Hepatocyte (in vitro differentiated cells): ENCODE results near the gene NBPF4. TPM values are rescaled to one million over a fixed set of nuclear protein-coding genes. Genes with fewer than 3 reads are reported as not detected.
"Not testable (repeated sequence)": the region's sequence is repeated elsewhere in the genome, so short reads cannot be mapped to it uniquely, and the experiment has no call there.

Experiments used
- DNase-seq: peaks from one replicate; pipeline ENCODE4 v3.0.0-alpha.2; 2016; ENCODE audit warnings: low spot score
- H2AFZ ChIP-seq: fragments of 200-600 bp; sonication (generic); 2 replicates; pipeline ENCODE4 v1.6.0; 2016; ENCODE audit warnings: antibody characterized with exemption, mild to moderate bottlenecking
- H3K27ac ChIP-seq: fragments of 200-600 bp; sonication (generic); 2 replicates; pipeline ENCODE4 v1.5.1; 2016; ENCODE audit warnings: mild to moderate bottlenecking
- H3K27me3 ChIP-seq: fragments of 200-600 bp; sonication (generic); 2 replicates; pipeline ENCODE4 v1.6.1; 2016
- H3K36me3 ChIP-seq: fragments of 200-600 bp; sonication (generic); replicated peaks from 2 replicates; pipeline ENCODE4 v1.5.1; 2016; ENCODE audit warnings: low read depth; ENCODE audit not compliant: insufficient read depth
- H3K4me1 ChIP-seq: fragments of 200-600 bp; sonication (generic); 2 replicates; pipeline ENCODE4 v1.5.1; 2016; ENCODE audit warnings: mild to moderate bottlenecking, moderate library complexity; ENCODE audit not compliant: insufficient read depth
- H3K4me2 ChIP-seq: fragments of 200-600 bp; sonication (generic); 2 replicates; pipeline ENCODE4 v1.6.0; 2016
- H3K4me3 ChIP-seq: fragments of 200-600 bp; sonication (generic); 2 replicates; pipeline ENCODE4 v1.5.1; 2016; ENCODE audit warnings: mild to moderate bottlenecking
- H3K79me2 ChIP-seq: fragments of 200-600 bp; sonication (generic); 2 replicates; pipeline ENCODE4 v1.6.0; 2017; ENCODE audit warnings: mild to moderate bottlenecking
- H3K9me2 ChIP-seq: fragments of 200-600 bp; sonication (generic); replicated peaks from 2 replicates; pipeline ENCODE4 v1.6.0; 2017; ENCODE audit warnings: mild to moderate bottlenecking; ENCODE audit not compliant: insufficient read depth
- H3K9me3 ChIP-seq: fragments of 200-600 bp; sonication (generic); 2 replicates; pipeline ENCODE4 v1.5.1; 2016; ENCODE audit warnings: low read depth, mild to moderate bottlenecking
- H4K20me1 ChIP-seq: fragments of 200-600 bp; sonication (generic); 2 replicates; pipeline ENCODE4 v1.6.0; 2016; ENCODE audit warnings: mild to moderate bottlenecking; ENCODE audit not compliant: insufficient read depth, poor library complexity, severe bottlenecking
- WGBS: methylation state at CpG from one replicate; pipeline ENCODE4 v1.1.6; 2016; ENCODE audit warnings: low lambda C conversion rate; ENCODE audit errors: missing lambda C conversion rate; 5-methylcytosine and 5-hydroxymethylcytosine counted together
- polyA plus RNA-seq: library from polyadenylated mRNA; unstranded; fragments of >200 nt; fragmentation: Nextera tagmentation; extraction: Ambion mirVana; gene quantifications from 2 replicates; pipeline ENCODE4 v1.2.1, GENCODE V29; 2016
- total RNA-seq: library from RNA; depleted of rRNA; stranded (reverse); fragments of >200 nt; gene quantifications from 2 replicates; pipeline ENCODE4 v1.2.3, GENCODE V29; 2014

Gene NBPF4
- total and polyA plus RNA-seq, 2 experiments from 2014 or later: not detected

DNA sequence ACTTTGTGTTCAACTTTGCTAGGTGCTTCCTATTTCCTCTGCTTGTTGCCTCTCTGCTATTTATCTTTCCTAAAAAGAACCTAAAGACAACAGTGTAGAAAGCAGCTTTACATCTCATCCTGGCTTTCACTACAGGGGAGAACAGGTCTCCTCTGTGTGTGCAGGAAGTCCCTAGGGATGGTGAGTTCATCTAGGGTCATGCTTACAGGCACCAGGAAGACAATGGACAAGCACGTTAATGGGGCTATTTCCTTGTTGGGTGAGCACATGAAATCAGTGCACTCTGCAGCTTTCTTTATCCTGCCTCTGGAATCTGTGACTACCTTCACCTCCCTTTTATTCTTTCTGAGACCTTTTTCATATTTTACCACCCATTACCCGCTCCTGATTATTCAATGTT lies 4.5 kb downstream of the NBPF4 start:
- not testable (repeated sequence) for H3K4me2 ChIP-seq, H3K36me3 ChIP-seq, H3K9me2 ChIP-seq, H3K4me3 ChIP-seq, H3K27ac ChIP-seq, DNase-seq, H4K20me1 ChIP-seq, H3K79me2 ChIP-seq, H3K27me3 ChIP-seq, H3K4me1 ChIP-seq, H3K9me3 ChIP-seq, H2AFZ ChIP-seq
- WGBS: no CpG with 5 or more reads among the region's 2 CpGs

DNA sequence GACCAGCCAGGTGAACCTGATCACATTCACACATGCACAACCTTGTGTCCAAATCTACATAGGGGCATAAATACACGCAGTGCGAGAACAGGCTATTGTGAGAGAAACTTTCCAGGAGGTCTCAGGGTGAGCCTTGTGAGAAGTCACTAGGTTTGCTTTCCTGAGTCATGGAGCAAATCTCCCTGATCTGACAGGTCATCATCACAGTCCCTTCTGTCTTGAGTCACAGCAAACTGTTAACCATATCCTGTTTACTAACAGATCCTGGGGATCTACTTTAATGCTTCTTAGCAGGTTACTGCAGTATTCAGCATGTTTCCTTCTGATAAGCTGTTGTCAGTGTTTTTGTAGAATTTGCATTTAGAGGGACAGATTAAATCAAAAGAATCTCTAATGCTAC lies 8.6 kb downstream of the NBPF4 start:
- not testable (repeated sequence) for H3K4me2 ChIP-seq, H2AFZ ChIP-seq, H3K9me3 ChIP-seq, H3K27ac ChIP-seq, H3K79me2 ChIP-seq, H4K20me1 ChIP-seq, H3K9me2 ChIP-seq, H3K4me1 ChIP-seq, H3K27me3 ChIP-seq, DNase-seq, H3K36me3 ChIP-seq, H3K4me3 ChIP-seq
- no CpG with 5 or more reads among the region's 2 CpGs for WGBS

DNA sequence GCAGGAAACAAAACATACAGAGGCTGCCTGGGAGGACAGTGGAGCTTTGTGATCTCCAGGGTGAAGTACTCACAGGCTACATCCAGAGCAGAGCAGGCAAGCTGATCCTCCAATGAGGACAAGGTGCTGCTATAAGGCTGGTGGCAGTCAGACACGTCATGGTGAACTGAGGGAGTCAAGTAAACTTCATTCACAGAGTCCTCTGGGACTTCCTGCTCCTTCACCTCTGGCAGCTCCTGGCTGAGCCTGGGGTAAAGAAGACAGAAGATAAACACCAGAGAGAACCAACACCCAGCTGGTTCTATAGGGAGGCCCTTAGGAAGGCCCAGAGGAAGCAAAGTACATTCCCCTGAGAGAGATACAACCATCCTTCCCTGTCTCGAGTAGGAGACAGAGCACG lies 11.7 kb downstream of the NBPF4 start:
- not testable (repeated sequence) for H4K20me1 ChIP-seq, DNase-seq, H3K4me3 ChIP-seq, H3K27ac ChIP-seq, H3K9me2 ChIP-seq, H3K36me3 ChIP-seq, H3K9me3 ChIP-seq, H2AFZ ChIP-seq, H3K4me1 ChIP-seq, H3K27me3 ChIP-seq, H3K4me2 ChIP-seq, H3K79me2 ChIP-seq
- WGBS: no CpG with 5 or more reads among the region's 3 CpGs

DNA sequence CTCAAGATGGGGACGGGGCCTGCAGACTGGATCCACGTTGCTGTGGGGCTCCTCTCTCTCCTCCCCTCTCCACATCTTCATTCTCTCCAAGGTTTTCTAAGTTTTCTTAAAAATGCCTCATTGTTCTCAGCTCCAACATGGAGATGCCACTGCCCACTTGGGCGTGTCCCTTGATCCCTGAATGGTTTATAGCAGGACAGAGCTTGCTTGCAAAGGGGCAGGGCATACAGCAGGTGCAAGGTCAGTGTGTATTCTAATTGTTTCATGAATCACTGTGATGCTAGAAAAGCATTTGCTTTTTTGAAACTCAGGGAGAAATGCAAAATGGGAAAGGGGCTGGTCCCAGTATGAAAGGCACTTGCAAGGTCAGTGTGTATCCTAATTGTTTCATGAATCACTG lies 13.9 kb downstream of the NBPF4 start:
- not testable (repeated sequence) for H3K4me1 ChIP-seq, H2AFZ ChIP-seq, H3K27ac ChIP-seq, H3K4me3 ChIP-seq, H3K36me3 ChIP-seq, H3K9me2 ChIP-seq, H3K27me3 ChIP-seq, DNase-seq, H3K4me2 ChIP-seq, H3K9me3 ChIP-seq, H3K79me2 ChIP-seq, H4K20me1 ChIP-seq
- WGBS: no CpG with 5 or more reads among the region's 3 CpGs

DNA sequence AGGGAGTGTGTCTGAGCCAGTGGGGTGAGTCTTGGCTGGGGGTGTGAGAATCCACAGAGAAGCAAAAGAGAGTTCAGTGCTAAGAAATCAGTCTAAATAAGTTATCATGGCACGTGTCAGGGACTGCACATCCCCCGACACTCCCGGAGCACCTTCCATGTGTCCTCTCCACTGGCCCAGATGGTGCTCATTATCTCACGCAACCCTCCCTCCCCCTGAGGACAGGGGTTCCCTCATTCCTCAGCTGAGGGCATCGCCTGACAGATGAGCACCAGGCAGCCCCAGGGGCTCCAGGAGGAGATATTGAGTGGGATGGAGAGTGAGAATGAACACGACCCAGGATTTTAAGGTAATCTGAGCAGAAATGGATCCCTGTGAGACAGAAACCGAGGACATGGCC lies 16.1 kb downstream of the NBPF4 start:
- H3K9me2 ChIP-seq, H3K27me3 ChIP-seq, H2AFZ ChIP-seq, H4K20me1 ChIP-seq, H3K27ac ChIP-seq, H3K9me3 ChIP-seq, H3K36me3 ChIP-seq, DNase-seq, H3K79me2 ChIP-seq, H3K4me3 ChIP-seq, H3K4me2 ChIP-seq, H3K4me1 ChIP-seq: not testable (repeated sequence)
- no CpG with 5 or more reads among the region's 7 CpGs for WGBS

DNA sequence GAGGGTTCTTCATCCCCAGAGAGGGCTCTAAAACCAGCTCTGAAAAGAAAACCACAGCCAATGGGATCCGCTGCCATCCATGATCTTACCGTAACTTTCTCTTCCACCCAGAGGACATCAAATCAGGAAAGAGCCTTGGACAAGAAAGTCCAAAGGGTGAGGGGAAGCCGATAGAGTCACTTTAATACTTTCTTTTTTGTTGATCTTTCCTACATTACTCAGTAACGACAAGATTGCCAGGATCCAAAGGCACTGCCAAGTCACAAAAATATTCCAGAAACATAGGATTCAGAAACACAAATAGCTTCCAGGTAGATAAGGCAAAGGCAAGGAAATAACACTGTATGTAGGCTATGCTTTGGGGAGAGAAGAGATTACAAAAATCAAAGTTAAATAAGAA lies 17.0 kb downstream of the NBPF4 start:
- DNase-seq, H4K20me1 ChIP-seq, H3K4me1 ChIP-seq, H3K4me2 ChIP-seq, H3K9me3 ChIP-seq, H3K36me3 ChIP-seq, H2AFZ ChIP-seq, H3K27me3 ChIP-seq, H3K27ac ChIP-seq, H3K79me2 ChIP-seq, H3K9me2 ChIP-seq, H3K4me3 ChIP-seq: not testable (repeated sequence)
- WGBS: 77% methylated on average over 1 of the region's 4 CpGs

DNA sequence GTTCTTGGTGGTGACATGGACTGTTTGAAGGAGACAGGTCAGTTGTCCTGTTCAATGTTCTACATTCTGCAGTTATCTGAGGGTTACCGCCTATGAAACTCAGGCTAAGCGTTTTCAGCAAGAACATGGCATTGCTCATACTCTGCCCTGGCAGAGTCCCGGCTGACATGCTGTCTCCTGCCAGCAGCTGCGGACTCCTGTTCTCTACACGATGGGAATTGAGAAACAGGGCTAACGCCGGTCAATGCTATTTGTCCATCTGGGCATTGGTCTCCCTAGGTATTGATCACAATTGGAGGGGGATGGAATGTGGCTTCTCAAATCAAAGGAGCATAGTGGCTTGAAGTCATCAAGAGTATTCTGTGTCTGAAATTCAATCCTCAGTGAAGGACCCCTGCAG lies 20.6 kb downstream of the NBPF4 start:
- H3K79me2 ChIP-seq, H3K27me3 ChIP-seq, H3K4me1 ChIP-seq, H3K27ac ChIP-seq, H3K36me3 ChIP-seq, DNase-seq, H4K20me1 ChIP-seq, H3K4me2 ChIP-seq, H3K9me3 ChIP-seq, H3K4me3 ChIP-seq, H3K9me2 ChIP-seq, H2AFZ ChIP-seq: not testable (repeated sequence)
- 91% methylated on average over 7 of the region's 7 CpGs for WGBS

DNA sequence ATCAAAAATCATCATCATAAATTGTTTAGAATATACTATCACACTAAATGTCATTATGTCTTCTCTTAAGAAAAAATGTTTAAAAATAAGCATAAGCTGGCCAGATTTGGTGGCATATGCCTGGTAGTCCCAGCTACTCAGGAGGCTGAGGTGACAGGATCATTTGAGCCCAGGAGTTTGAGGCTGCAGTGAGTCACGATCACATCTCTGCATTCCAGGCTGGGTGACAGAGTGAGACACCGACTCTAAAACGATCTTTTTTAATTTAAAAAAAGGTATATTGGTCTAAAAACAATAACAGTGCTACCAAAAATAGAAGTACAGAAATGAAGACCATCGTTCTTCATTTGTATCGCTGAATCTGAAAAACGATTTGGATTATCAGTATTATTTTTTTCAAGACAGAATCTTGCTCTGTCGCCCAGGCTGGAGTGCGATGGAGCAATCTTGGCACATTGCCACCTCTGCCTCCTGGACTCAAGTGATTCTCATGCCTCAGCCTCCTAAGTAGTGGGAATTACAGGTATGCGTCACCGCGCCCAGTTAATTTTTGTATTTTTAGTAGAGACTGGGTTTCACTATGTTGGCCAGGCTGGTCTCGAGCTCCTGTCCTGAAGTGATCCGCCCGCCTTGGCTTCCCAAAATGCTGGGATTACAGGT lies 26.2 kb downstream of the NBPF4 start:
- not testable (repeated sequence) for DNase-seq, H3K36me3 ChIP-seq, H3K27me3 ChIP-seq, H3K4me2 ChIP-seq, H2AFZ ChIP-seq, H3K9me3 ChIP-seq, H3K4me3 ChIP-seq, H3K27ac ChIP-seq, H3K4me1 ChIP-seq, H3K9me2 ChIP-seq, H3K79me2 ChIP-seq, H4K20me1 ChIP-seq
- 90% methylated on average over 14 of the region's 14 CpGs for WGBS

DNA sequence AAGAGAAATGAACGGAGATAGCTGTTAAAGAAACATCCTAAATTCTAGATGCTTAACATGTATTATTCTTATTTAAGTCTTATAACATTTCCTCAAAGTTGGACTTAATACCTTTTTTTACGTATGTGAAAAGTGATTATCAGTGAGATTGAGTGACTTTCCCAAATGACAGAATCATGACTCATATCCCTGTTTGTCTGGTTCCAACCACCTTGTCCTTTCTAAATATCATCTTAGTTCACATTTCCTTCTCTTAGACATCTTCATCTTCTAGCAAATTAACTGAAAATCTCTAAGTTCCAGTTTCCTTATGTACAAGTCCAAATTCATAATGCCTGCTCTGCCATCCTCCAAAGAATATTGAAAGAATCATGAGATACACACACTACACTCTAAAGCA lies 26.9 kb downstream of the NBPF4 start:
- H3K4me1 ChIP-seq, H3K27me3 ChIP-seq, H3K4me3 ChIP-seq, DNase-seq, H3K9me3 ChIP-seq, H3K27ac ChIP-seq, H3K36me3 ChIP-seq, H4K20me1 ChIP-seq, H2AFZ ChIP-seq, H3K9me2 ChIP-seq, H3K4me2 ChIP-seq, H3K79me2 ChIP-seq: not testable (repeated sequence)
- 64% methylated on average over 2 of the region's 2 CpGs for WGBS
